ENCODE data around the gene LCE2B. TPM values are rescaled to one million over a fixed set of nuclear protein-coding genes. Genes with fewer than 3 reads are reported as not detected.
"Not testable (repeated sequence)": the region's sequence is repeated elsewhere in the genome, so short reads cannot be mapped to it uniquely, and the experiment has no call there.

LCE2B gene
- not detected in 2 replicates for total RNA-seq (2014; rRNA removed; shearing (Covaris generic))

- DNase-seq (ENCODE audit: low read depth in 1 of 2, low spot score in 2 of 2); H3K36me3 ChIP-seq; H3K27ac ChIP-seq; H3K4me3 ChIP-seq; H3K4me1 ChIP-seq (replicated peaks); H3K9me3 ChIP-seq (replicated peaks); H3K27me3 ChIP-seq (replicated peaks): not testable (repeated sequence)
These were observed at the start of gene LCE2B for GRCh38 chr1:152685823-152686222. TSS of gene LCE2B (plus strand) at chr1:152686123. CDS start at chr1:152686844, 721 bp downstream.

- Histone ChIP-seq H3K27ac (no peak overlapping the region), H3K27me3 (replicated peaks) (peaks cover 12% of the 10 kb centered on the region)
- DNase-seq (ENCODE audit: low read depth in 1 of 2, low spot score in 2 of 2): no peak
These were observed 45.6 kb upstream of the LCE2B start for GRCh38 chr1:152640351-152640750.

GRCh38 chr1:152643945-152644344, 42.0 kb upstream of the LCE2B start:
- Histone ChIP-seq H3K9me3 (replicated peaks) (no peaks in the 10 kb centered on the region), H3K36me3 (no peaks in the 10 kb centered on the region), H3K27ac (no peak overlapping the region), H3K27me3 (replicated peaks) (peaks cover 12% of the 10 kb centered on the region), H3K4me1 (replicated peaks) (no peaks in the 10 kb centered on the region), H3K4me3 (no peak overlapping the region)
- no peak for DNase-seq (ENCODE audit: low read depth in 1 of 2, low spot score in 2 of 2)

More at GRCh38 chr1:152640351-152640750, 45.6 kb upstream of the LCE2B start:
- H3K4me1 ChIP-seq (replicated peaks): no peaks in the 10 kb centered on the region
- H3K36me3 ChIP-seq: no peaks in the 10 kb centered on the region
- no peak overlapping the region for H3K4me3 ChIP-seq
- H3K9me3 ChIP-seq (replicated peaks): no peaks in the 10 kb centered on the region

GRCh38 chr1:152645146-152645545, 40.8 kb upstream of the LCE2B start:
- Histone ChIP-seq H3K27ac (no peak overlapping the region), H3K9me3 (replicated peaks) (no peaks in the 10 kb centered on the region), H3K4me3 (no peak overlapping the region), H3K36me3 (no peaks in the 10 kb centered on the region), H3K4me1 (replicated peaks) (no peaks in the 10 kb centered on the region), H3K27me3 (replicated peaks) (peaks cover 12% of the 10 kb centered on the region)
- no peak for DNase-seq (ENCODE audit: low read depth in 1 of 2, low spot score in 2 of 2)

- H3K9me3 ChIP-seq (replicated peaks): no peaks in the 10 kb centered on the region
- peaks cover 4% of the 10 kb centered on the region for H3K27me3 ChIP-seq (replicated peaks)
- no peaks in the 10 kb centered on the region for H3K4me1 ChIP-seq (replicated peaks)
- H3K4me3 ChIP-seq: no peak overlapping the region
- no peak overlapping the region for H3K27ac ChIP-seq
- H3K36me3 ChIP-seq: no peaks in the 10 kb centered on the region
- DNase-seq (ENCODE audit: low read depth in 1 of 2, low spot score in 2 of 2): no peak
These were observed 39.3 kb upstream of the LCE2B start for GRCh38 chr1:152646656-152647055.

GRCh38 chr1:152654110-152654509, 31.8 kb upstream of the LCE2B start:
- DNase-seq (ENCODE audit: low read depth in 1 of 2, low spot score in 2 of 2): peak; percentile 49 to 72
- Histone ChIP-seq H3K36me3 (no peaks in the 10 kb centered on the region), H3K9me3 (replicated peaks) (no peaks in the 10 kb centered on the region), H3K27ac (no peak overlapping the region), H3K4me1 (replicated peaks) (no peaks in the 10 kb centered on the region), H3K27me3 (replicated peaks) (0 out of 2 replicates have a peak, but pooled peaks cover 8% of the 10 kb centered on the region), H3K4me3 (no peak overlapping the region)

- no peaks in the 10 kb centered on the region for H3K9me3 ChIP-seq (replicated peaks)
- H3K4me1 ChIP-seq (replicated peaks): no peaks in the 10 kb centered on the region
- no peak overlapping the region for H3K27ac ChIP-seq
- H3K27me3 ChIP-seq (replicated peaks): 0 out of 2 replicates have a peak, but pooled peaks cover 5% of the 10 kb centered on the region
- H3K4me3 ChIP-seq: no peak overlapping the region
- no peak for DNase-seq (ENCODE audit: low read depth in 1 of 2, low spot score in 2 of 2)
- no peaks in the 10 kb centered on the region for H3K36me3 ChIP-seq
These were observed 29.5 kb upstream of the LCE2B start for GRCh38 chr1:152656459-152656858.

- Histone ChIP-seq H3K36me3 (no peaks in the 10 kb centered on the region), H3K4me1 (replicated peaks) (no peaks in the 10 kb centered on the region), H3K27me3 (replicated peaks) (0 out of 2 replicates have a peak, but pooled peaks cover 5% of the 10 kb centered on the region), H3K9me3 (replicated peaks) (no peaks in the 10 kb centered on the region), H3K4me3 (no peak overlapping the region), H3K27ac (no peak overlapping the region)
- no peak for DNase-seq (ENCODE audit: low read depth in 1 of 2, low spot score in 2 of 2)
These were observed 28.2 kb upstream of the LCE2B start for GRCh38 chr1:152657677-152658076.

GRCh38 chr1:152658649-152659048, 27.3 kb upstream of the LCE2B start:
- no peak overlapping the region for H3K4me3 ChIP-seq
- no peak for DNase-seq (ENCODE audit: low read depth in 1 of 2, low spot score in 2 of 2)
- no peaks in the 10 kb centered on the region for H3K36me3 ChIP-seq
- no peaks in the 10 kb centered on the region for H3K9me3 ChIP-seq (replicated peaks)
- H3K27me3 ChIP-seq (replicated peaks): 0 out of 2 replicates have a peak, but pooled peaks cover 5% of the 10 kb centered on the region
- H3K4me1 ChIP-seq (replicated peaks): no peaks in the 10 kb centered on the region
- no peak overlapping the region for H3K27ac ChIP-seq

- Histone ChIP-seq H3K4me1 (replicated peaks) (no peaks in the 10 kb centered on the region), H3K36me3 (no peaks in the 10 kb centered on the region), H3K27ac (no peak within 1 kb of the TSS), H3K4me3 (no peak within 1 kb of the TSS), H3K27me3 (replicated peaks) (no peaks in the 10 kb centered on the region), H3K9me3 (replicated peaks) (no peaks in the 10 kb centered on the region)
- no peak for DNase-seq (ENCODE audit: low read depth in 1 of 2, low spot score in 2 of 2)
These were observed 22.8 kb upstream of the LCE2B start, which contains the start of gene LCE2D for GRCh38 chr1:152663098-152663497. TSS of gene LCE2D (plus strand) at chr1:152663380. CDS start at chr1:152664106, 726 bp downstream.

GRCh38 chr1:152666171-152666570, 19.8 kb upstream of the LCE2B start:
- H3K9me3 ChIP-seq (replicated peaks); DNase-seq (ENCODE audit: low read depth in 1 of 2, low spot score in 2 of 2); H3K4me3 ChIP-seq; H3K4me1 ChIP-seq (replicated peaks); H3K36me3 ChIP-seq; H3K27ac ChIP-seq; H3K27me3 ChIP-seq (replicated peaks): not testable (repeated sequence)

GRCh38 chr1:152667648-152668047, 18.3 kb upstream of the LCE2B start:
- Histone ChIP-seq H3K27me3 (replicated peaks) (no peaks in the 10 kb centered on the region; the same call in 1 of the 2 replicates), H3K36me3 (no peaks in the 10 kb centered on the region), H3K27ac (no peak overlapping the region), H3K4me3 (no peak overlapping the region), H3K4me1 (replicated peaks) (no peaks in the 10 kb centered on the region), H3K9me3 (replicated peaks) (no peaks in the 10 kb centered on the region)
- no peak for DNase-seq (ENCODE audit: low read depth in 1 of 2, low spot score in 2 of 2)

GRCh38 chr1:152673016-152673415, 12.9 kb upstream of the LCE2B start:
- no peaks in the 10 kb centered on the region for H3K4me1 ChIP-seq (replicated peaks)
- no peaks in the 10 kb centered on the region for H3K36me3 ChIP-seq
- peaks cover 6% of the 10 kb centered on the region; the same call in 1 of the 2 replicates for H3K27me3 ChIP-seq (replicated peaks)
- H3K9me3 ChIP-seq (replicated peaks): no peaks in the 10 kb centered on the region
- no peak overlapping the region for H3K27ac ChIP-seq
- DNase-seq (ENCODE audit: low read depth in 1 of 2, low spot score in 2 of 2): no peak
- no peak overlapping the region for H3K4me3 ChIP-seq

- H3K4me3 ChIP-seq; H3K27ac ChIP-seq; H3K9me3 ChIP-seq (replicated peaks); H3K36me3 ChIP-seq; DNase-seq (ENCODE audit: low read depth in 1 of 2, low spot score in 2 of 2); H3K4me1 ChIP-seq (replicated peaks): not testable (repeated sequence)
- peaks cover 12% of the 10 kb centered on the region; the same call in 1 of the 2 replicates for H3K27me3 ChIP-seq (replicated peaks)
These were observed 10.9 kb upstream of the LCE2B start, which contains the start of gene LCE2C for GRCh38 chr1:152674983-152675382. TSS of gene LCE2C (plus strand) at chr1:152675279. CDS start at chr1:152676016, 737 bp downstream.

GRCh38 chr1:152679459-152679858, 6.5 kb upstream of the LCE2B start:
- Histone ChIP-seq H3K36me3 (no peaks in the 10 kb centered on the region), H3K27me3 (replicated peaks) (peaks cover 21% of the 10 kb centered on the region), H3K4me1 (replicated peaks) (no peaks in the 10 kb centered on the region), H3K27ac (no peak overlapping the region), H3K9me3 (replicated peaks) (no peaks in the 10 kb centered on the region), H3K4me3 (no peak overlapping the region)
- no peak for DNase-seq (ENCODE audit: low read depth in 1 of 2, low spot score in 2 of 2)
